T-helper 2 cell treated with Interferon-gamma antibody and Interleukin-4, amounts not matched to agents 5 μg/mL and 100 μg/mL, for 36 hours (primary cell): ENCODE measurements around the gene MUC6.

Experiments
- DNase-seq: peaks from one replicate; pipeline ENCODE4 v3.0.0; 2021; ENCODE audit warnings: low spot score
- H3K27ac Mint-ChIP-seq: one replicate; pipeline ENCODE4 v1.8.0; 2021; ENCODE audit warnings: mild to moderate bottlenecking, mixed read lengths
- H3K27me3 Mint-ChIP-seq: one replicate; pipeline ENCODE4 v1.8.0; 2021; ENCODE audit warnings: low read depth, mixed read lengths
- H3K36me3 Mint-ChIP-seq: one replicate; pipeline ENCODE4 v1.8.0; 2021; ENCODE audit warnings: low read depth, mixed read lengths
- H3K4me1 Mint-ChIP-seq: one replicate; pipeline ENCODE4 v1.8.0; 2021; ENCODE audit warnings: low read depth, mixed read lengths
- H3K4me3 Mint-ChIP-seq: one replicate; pipeline ENCODE4 v1.8.0; 2022; ENCODE audit warnings: mild to moderate bottlenecking, moderate library complexity, mixed read lengths
- H3K9me3 Mint-ChIP-seq: one replicate; pipeline ENCODE4 v1.8.0; 2021; ENCODE audit warnings: mixed read lengths

MUC6 gene, protein sequence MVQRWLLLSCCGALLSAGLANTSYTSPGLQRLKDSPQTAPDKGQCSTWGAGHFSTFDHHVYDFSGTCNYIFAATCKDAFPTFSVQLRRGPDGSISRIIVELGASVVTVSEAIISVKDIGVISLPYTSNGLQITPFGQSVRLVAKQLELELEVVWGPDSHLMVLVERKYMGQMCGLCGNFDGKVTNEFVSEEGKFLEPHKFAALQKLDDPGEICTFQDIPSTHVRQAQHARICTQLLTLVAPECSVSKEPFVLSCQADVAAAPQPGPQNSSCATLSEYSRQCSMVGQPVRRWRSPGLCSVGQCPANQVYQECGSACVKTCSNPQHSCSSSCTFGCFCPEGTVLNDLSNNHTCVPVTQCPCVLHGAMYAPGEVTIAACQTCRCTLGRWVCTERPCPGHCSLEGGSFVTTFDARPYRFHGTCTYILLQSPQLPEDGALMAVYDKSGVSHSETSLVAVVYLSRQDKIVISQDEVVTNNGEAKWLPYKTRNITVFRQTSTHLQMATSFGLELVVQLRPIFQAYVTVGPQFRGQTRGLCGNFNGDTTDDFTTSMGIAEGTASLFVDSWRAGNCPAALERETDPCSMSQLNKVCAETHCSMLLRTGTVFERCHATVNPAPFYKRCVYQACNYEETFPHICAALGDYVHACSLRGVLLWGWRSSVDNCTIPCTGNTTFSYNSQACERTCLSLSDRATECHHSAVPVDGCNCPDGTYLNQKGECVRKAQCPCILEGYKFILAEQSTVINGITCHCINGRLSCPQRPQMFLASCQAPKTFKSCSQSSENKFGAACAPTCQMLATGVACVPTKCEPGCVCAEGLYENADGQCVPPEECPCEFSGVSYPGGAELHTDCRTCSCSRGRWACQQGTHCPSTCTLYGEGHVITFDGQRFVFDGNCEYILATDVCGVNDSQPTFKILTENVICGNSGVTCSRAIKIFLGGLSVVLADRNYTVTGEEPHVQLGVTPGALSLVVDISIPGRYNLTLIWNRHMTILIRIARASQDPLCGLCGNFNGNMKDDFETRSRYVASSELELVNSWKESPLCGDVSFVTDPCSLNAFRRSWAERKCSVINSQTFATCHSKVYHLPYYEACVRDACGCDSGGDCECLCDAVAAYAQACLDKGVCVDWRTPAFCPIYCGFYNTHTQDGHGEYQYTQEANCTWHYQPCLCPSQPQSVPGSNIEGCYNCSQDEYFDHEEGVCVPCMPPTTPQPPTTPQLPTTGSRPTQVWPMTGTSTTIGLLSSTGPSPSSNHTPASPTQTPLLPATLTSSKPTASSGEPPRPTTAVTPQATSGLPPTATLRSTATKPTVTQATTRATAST (N-terminal part only)

GRCh38 chr11:1036303-1036923, at the start of gene MUC6:
Gene MUC6, minus strand, starts transcription at chr11:1036718. Its CDS starts 63 bp downstream, at chr11:1036655.
- no peaks in the 10 kb centered on the region for H3K4me1 Mint-ChIP-seq
- H3K4me3 Mint-ChIP-seq, result no peak within 1 kb of the TSS
- H3K9me3 Mint-ChIP-seq, result no peaks in the 10 kb centered on the region
- H3K27me3 Mint-ChIP-seq, result no peaks in the 10 kb centered on the region
- DNase-seq, result no peak
- H3K36me3 Mint-ChIP-seq, result no peaks in the 10 kb centered on the region
- no peak within 1 kb of the TSS for H3K27ac Mint-ChIP-seq

- Mint-ChIP-seq H3K4me3 (no peak overlapping the region), H3K9me3 (no peaks in the 10 kb centered on the region), H3K36me3 (no peaks in the 10 kb centered on the region), H3K4me1 (no peaks in the 10 kb centered on the region), H3K27me3 (no peaks in the 10 kb centered on the region), H3K27ac (no peak overlapping the region)
- no peak for DNase-seq
Measured at GRCh38 chr11:1085440-1086170, 49.1 kb upstream of the MUC6 start.

DNA sequence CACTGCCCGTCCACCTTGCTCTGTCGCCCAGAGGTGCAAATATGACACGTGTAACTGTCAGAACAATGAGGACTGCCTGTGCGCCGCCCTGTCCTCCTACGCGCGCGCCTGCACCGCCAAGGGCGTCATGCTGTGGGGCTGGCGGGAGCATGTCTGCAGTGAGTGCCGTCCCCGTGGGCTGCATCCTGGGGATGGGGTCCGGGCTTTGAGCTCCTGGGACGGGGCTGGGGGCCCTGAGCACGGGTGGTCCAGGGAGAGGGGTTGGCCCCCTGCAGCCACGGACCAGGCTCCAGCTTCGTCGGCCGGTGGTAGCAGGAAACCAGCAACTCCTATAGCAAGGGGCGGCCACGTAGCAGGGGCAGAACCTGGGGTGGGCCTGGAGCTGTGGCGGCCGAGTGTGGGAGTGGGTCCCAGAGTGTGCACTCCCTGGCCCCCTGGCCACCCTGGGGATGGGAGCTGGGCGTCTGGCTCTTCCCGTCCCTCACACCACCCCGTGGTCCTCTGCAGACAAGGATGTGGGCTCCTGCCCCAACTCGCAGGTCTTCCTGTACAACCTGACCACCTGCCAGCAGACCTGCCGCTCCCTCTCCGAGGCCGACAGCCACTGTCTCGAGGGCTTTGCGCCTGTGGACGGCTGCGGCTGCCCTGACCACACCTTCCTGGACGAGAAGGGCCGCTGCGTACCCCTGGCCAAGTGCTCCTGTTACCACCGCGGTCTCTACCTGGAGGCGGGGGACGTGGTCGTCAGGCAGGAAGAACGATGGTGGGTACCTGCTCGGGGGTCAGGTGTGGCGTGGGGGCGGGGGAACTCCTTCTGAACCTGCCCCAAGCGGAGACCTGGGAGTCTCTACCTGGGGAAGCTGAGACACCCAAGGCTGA, 48.3 kb upstream of the MUC6 start:
- Mint-ChIP-seq H3K4me1 (no peaks in the 10 kb centered on the region), H3K27ac (no peak overlapping the region), H3K4me3 (no peak overlapping the region), H3K27me3 (no peaks in the 10 kb centered on the region), H3K36me3 (no peaks in the 10 kb centered on the region), H3K9me3 (no peaks in the 10 kb centered on the region)
- DNase-seq, result no peak

GRCh38 chr11:1083621-1084551, 47.4 kb upstream of the MUC6 start:
- no peak for DNase-seq
- Mint-ChIP-seq H3K4me1 (no peaks in the 10 kb centered on the region), H3K27me3 (no peaks in the 10 kb centered on the region), H3K4me3 (no peak overlapping the region), H3K36me3 (no peaks in the 10 kb centered on the region), H3K9me3 (no peaks in the 10 kb centered on the region), H3K27ac (no peak overlapping the region)

DNA sequence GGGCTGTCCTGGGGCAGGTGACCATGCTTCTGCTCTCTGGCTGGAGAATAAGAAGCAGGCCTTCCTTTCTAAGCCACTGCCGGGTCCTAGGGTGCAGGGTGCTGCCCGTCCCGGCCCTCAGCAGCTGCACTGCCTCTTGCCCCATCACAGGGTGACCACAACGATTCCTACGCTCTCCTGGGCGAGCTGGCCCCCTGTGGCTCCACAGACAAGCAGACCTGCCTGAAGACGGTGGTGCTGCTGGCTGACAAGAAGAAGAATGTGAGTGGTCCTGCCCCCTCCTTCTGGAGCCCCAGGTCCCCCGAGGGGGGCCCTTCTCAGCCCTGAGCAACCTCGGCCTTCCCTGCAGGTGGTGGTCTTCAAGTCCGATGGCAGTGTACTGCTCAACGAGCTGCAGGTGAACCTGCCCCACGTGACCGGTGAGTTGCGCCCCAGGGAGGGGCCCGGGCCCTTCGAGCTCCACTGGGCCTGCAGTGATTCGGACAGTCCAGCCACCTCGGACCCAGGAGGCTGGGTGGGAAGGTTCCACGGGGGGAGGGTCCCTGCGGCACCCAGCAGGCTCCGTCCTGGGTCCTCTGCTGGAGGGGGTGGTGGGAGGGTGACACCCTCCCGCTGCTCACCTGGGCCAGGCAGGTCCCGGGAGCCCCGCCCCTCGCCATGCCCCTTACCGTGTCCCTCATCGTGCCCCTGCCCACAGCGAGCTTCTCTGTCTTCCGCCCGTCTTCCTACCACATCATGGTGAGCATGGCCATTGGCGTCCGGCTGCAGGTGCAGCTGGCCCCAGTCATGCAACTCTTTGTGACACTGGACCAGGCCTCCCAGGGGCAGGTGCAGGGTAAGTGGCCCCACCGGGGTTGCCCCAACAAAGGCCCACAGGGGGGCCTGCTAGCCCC, 46.5 kb upstream of the MUC6 start:
- Mint-ChIP-seq H3K36me3 (no peaks in the 10 kb centered on the region), H3K27ac (no peak overlapping the region), H3K4me1 (no peaks in the 10 kb centered on the region), H3K9me3 (no peaks in the 10 kb centered on the region), H3K4me3 (no peak overlapping the region), H3K27me3 (no peaks in the 10 kb centered on the region)
- DNase-seq, result no peak

DNA sequence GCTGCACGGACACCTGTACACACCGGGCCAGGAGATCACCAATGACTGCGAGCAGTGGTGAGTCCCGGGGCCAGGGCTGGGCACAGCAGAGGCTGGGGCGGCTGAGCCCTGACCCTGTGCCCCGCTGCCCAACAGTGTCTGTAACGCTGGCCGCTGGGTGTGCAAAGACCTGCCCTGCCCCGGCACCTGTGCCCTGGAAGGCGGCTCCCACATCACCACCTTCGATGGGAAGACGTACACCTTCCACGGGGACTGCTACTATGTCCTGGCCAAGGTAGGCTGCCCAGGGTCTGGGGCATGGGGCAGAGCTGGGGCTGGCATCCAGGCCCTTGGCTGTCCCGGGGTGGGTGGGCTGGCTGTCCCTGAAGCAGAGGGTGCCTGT, 45.8 kb upstream of the MUC6 start:
- no peaks in the 10 kb centered on the region for H3K27me3 Mint-ChIP-seq
- DNase-seq, result no peak
- H3K27ac Mint-ChIP-seq, result no peak overlapping the region
- no peaks in the 10 kb centered on the region for H3K9me3 Mint-ChIP-seq
- H3K4me3 Mint-ChIP-seq, result no peak overlapping the region
- no peaks in the 10 kb centered on the region for H3K4me1 Mint-ChIP-seq
- H3K36me3 Mint-ChIP-seq, result no peaks in the 10 kb centered on the region

DNA sequence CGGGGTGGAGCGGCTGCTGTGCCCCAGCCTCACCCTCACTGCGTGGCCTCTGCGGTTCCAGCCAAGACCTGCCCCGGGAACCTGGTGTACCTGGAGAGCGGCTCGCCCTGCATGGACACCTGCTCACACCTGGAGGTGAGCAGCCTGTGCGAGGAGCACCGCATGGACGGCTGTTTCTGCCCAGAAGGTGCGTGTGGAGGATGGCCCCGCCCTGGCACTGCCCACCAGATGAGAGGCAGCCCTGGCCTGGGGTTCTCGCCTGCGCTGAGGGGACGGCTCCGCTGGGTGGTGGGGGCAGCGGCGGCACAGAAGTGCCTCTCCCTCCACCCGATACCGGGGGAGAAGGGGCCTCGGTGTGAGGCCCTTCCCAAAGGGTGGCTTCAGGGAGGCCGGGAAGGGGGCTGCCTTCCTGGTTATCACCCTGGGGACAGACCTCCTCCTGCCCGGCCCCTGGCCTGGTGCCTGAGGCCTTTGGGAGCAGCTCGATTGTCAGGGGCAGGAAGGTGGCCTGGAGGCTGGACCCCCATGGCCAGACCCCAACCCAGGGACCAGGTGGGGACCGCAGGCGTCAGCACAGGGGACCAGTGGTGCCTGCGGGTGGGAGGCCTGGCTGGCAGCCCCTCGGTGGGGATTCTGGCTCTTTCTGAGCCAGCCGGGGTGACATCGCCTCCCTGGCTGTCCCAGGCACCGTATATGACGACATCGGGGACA, 45.2 kb upstream of the MUC6 start:
- Mint-ChIP-seq H3K36me3 (no peaks in the 10 kb centered on the region), H3K27me3 (no peaks in the 10 kb centered on the region), H3K9me3 (no peaks in the 10 kb centered on the region), H3K27ac (no peak overlapping the region), H3K4me3 (no peak overlapping the region), H3K4me1 (no peaks in the 10 kb centered on the region)
- DNase-seq, result no peak

DNA sequence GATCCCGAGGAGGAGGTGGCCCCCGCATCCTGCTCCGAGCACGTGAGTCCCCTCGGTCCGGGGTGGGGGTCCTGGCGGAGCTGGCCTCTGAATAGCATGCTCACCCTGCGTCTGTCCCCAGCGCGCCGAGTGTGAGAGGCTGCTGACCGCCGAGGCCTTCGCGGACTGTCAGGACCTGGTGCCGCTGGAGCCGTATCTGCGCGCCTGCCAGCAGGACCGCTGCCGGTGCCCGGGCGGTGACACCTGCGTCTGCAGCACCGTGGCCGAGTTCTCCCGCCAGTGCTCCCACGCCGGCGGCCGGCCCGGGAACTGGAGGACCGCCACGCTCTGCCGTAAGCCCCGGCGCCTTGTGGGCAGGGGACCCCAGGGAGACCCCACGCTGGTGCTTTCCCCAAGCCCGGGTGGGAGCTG, 41.7 kb upstream of the MUC6 start:
- Mint-ChIP-seq H3K4me1 (no peaks in the 10 kb centered on the region), H3K36me3 (no peaks in the 10 kb centered on the region), H3K9me3 (no peaks in the 10 kb centered on the region), H3K27ac (no peak overlapping the region), H3K4me3 (no peak overlapping the region), H3K27me3 (no peaks in the 10 kb centered on the region)
- DNase-seq, result no peak

DNA sequence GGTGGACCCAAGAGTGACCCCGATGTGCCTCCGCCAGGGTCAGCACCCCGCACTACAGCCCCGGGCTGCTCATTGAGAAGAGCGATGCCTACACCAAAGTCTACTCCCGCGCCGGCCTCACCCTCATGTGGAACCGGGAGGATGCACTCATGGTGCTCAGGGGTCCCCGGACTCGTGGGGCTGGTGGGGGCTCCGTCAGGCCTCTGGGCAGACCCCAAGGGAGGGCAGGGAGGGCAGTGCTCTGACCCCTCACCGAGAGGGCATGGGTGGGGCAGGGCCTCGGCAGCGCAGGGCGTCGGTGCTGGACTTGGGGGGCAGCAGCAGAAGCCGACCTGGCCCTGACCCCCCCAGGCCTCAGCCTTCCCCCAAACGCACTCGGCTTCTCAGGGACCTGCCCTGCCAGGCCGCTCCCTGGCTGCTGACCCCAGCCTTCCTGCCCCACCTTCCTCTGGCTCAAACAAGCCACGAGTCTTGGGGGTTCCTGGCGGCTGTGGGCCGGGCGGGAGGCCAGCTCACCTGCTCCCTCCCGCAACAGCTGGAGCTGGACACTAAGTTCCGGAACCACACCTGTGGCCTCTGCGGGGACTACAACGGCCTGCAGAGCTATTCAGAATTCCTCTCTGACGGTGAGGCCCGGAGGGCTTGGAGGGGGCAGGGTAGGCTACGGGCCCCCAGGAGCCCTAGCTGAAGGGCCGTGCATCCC, 41.0 kb upstream of the MUC6 start:
- Mint-ChIP-seq H3K27me3 (no peaks in the 10 kb centered on the region), H3K9me3 (no peaks in the 10 kb centered on the region), H3K4me1 (no peaks in the 10 kb centered on the region), H3K27ac (no peak overlapping the region), H3K36me3 (no peaks in the 10 kb centered on the region), H3K4me3 (no peak overlapping the region)
- no peak for DNase-seq

GRCh38 chr11:1077033-1077416, 40.5 kb upstream of the MUC6 start:
- H3K4me3 Mint-ChIP-seq, result no peak overlapping the region
- no peaks in the 10 kb centered on the region for H3K36me3 Mint-ChIP-seq
- DNase-seq, result no peak
- no peak overlapping the region for H3K27ac Mint-ChIP-seq
- H3K27me3 Mint-ChIP-seq, result no peaks in the 10 kb centered on the region
- no peaks in the 10 kb centered on the region for H3K4me1 Mint-ChIP-seq
- no peaks in the 10 kb centered on the region for H3K9me3 Mint-ChIP-seq
